ENCODE results near the gene GEMIN8. TPM values are rescaled to one million over a fixed set of nuclear protein-coding genes. Genes with fewer than 3 reads are reported as not detected.

Gene GEMIN8
- total and polyA plus RNA-seq, 2 experiments from 2014 or later = 12.4 to 15.8 TPM

- Histone ChIP-seq H3K4me2 (no peak overlapping the region), H3K27ac (no peak overlapping the region), H3K36me3 (replicated peaks; ENCODE audit: insufficient read depth, low read depth) (no peaks in the 10 kb centered on the region), H2AFZ (no peak overlapping the region), H3K27me3 (no peaks in the 10 kb centered on the region), H3K4me1 (ENCODE audit: insufficient read depth) (no peaks in the 10 kb centered on the region), H3K79me2 (no peaks in the 10 kb centered on the region), H3K4me3 (no peak overlapping the region), H4K20me1 (ENCODE audit: insufficient read depth, poor library complexity, severe bottlenecking) (no peaks in the 10 kb centered on the region), H3K9me2 (replicated peaks; ENCODE audit: insufficient read depth) (no peaks in the 10 kb centered on the region), H3K9me3 (ENCODE audit: low read depth) (no peaks in the 10 kb centered on the region)
- DNase-seq (ENCODE audit: low spot score) = no peak
- TF ChIP-seq EZH2phosphoT487 (IDR thresholded peaks at IDR 0.05; ENCODE audit: low read depth, severe bottlenecking, unreplicated experiment) = no peak
- TF ChIP-seq EZH2 (IDR thresholded peaks at IDR 0.05; ENCODE audit: borderline replicate concordance) = no peak
- TF ChIP-seq, protein P1, sequence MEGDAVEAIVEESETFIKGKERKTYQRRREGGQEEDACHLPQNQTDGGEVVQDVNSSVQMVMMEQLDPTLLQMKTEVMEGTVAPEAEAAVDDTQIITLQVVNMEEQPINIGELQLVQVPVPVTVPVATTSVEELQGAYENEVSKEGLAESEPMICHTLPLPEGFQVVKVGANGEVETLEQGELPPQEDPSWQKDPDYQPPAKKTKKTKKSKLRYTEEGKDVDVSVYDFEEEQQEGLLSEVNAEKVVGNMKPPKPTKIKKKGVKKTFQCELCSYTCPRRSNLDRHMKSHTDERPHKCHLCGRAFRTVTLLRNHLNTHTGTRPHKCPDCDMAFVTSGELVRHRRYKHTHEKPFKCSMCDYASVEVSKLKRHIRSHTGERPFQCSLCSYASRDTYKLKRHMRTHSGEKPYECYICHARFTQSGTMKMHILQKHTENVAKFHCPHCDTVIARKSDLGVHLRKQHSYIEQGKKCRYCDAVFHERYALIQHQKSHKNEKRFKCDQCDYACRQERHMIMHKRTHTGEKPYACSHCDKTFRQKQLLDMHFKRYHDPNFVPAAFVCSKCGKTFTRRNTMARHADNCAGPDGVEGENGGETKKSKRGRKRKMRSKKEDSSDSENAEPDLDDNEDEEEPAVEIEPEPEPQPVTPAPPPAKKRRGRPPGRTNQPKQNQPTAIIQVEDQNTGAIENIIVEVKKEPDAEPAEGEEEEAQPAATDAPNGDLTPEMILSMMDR (IDR thresholded peaks at IDR 0.05; ENCODE audit: poor library complexity) = no peak
- WGBS (ENCODE audit: low lambda C conversion rate, missing lambda C conversion rate) = 66% methylated on average over 3 of the region's 3 CpGs
These were observed 35.1 kb downstream of the GEMIN8 start for GRCh38 chrX:13994536-13995080.

- no peaks in the 10 kb centered on the region for H3K36me3 ChIP-seq (replicated peaks; ENCODE audit: insufficient read depth, low read depth)
- no peaks in the 10 kb centered on the region for H3K9me3 ChIP-seq (ENCODE audit: low read depth)
- no peaks in the 10 kb centered on the region for H3K4me1 ChIP-seq (ENCODE audit: insufficient read depth)
- H3K9me2 ChIP-seq (replicated peaks; ENCODE audit: insufficient read depth) = no peaks in the 10 kb centered on the region
- no peak overlapping the region for H3K4me3 ChIP-seq
- TF ChIP-seq EZH2 (IDR thresholded peaks at IDR 0.05; ENCODE audit: borderline replicate concordance) (no peak), EZH2phosphoT487 (IDR thresholded peaks at IDR 0.05; ENCODE audit: low read depth, severe bottlenecking, unreplicated experiment) (no peak)
- TF ChIP-seq, protein P1 (IDR thresholded peaks at IDR 0.05; ENCODE audit: poor library complexity) = no peak
- H3K4me2 ChIP-seq = no peak overlapping the region
- no peaks in the 10 kb centered on the region for H3K79me2 ChIP-seq
- no peaks in the 10 kb centered on the region for H3K27me3 ChIP-seq
- no peak for DNase-seq (ENCODE audit: low spot score)
- no peak overlapping the region for H2AFZ ChIP-seq
- no peaks in the 10 kb centered on the region for H4K20me1 ChIP-seq (ENCODE audit: insufficient read depth, poor library complexity, severe bottlenecking)
- WGBS (ENCODE audit: low lambda C conversion rate, missing lambda C conversion rate) = 77% methylated on average over 7 of the region's 7 CpGs
- no peak overlapping the region for H3K27ac ChIP-seq
These were observed 35.6 kb downstream of the GEMIN8 start for GRCh38 chrX:13994104-13994503.

DNA sequence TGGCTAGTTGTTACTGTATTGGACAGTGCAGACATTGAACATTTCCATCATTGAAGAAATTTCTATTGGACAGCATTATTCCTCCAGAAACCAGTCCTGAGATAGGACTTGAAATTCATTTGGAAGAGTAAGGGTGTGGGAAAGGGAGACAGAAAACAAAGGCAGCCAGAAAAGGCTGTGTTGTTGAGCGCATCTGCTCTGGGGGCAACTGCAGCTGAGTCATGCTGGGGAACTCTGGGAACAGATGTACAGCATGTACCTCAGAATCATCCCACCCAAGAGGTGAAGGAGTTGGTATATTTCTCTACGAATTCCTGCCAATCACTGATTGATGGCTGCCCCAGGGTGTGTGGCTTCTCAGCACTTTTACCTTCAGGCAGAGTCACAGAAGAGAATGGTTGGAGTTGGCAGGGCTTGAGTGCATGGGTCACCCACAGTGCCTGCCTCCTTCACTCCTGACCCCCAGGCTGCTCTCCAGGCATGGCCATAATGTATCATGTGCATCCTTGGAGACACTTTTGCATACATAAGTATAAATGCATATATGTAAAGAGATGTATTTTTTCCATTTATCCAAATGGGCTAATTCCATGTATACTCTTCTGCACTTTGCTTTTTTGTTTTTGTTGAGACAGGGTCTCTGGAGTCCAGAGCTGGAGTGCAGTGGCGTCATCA is 39.4 kb downstream of the GEMIN8 start:
- H2AFZ ChIP-seq = no peak overlapping the region
- no peak overlapping the region for H3K4me2 ChIP-seq
- WGBS (ENCODE audit: low lambda C conversion rate, missing lambda C conversion rate) = 66% methylated on average over 3 of the region's 3 CpGs
- no peaks in the 10 kb centered on the region for H3K79me2 ChIP-seq
- no peaks in the 10 kb centered on the region for H3K36me3 ChIP-seq (replicated peaks; ENCODE audit: insufficient read depth, low read depth)
- no peaks in the 10 kb centered on the region for H3K9me3 ChIP-seq (ENCODE audit: low read depth)
- H3K4me3 ChIP-seq = no peak overlapping the region
- no peaks in the 10 kb centered on the region for H3K27me3 ChIP-seq
- DNase-seq (ENCODE audit: low spot score) = no peak
- H3K27ac ChIP-seq = no peak overlapping the region
- no peaks in the 10 kb centered on the region for H3K9me2 ChIP-seq (replicated peaks; ENCODE audit: insufficient read depth)
- no peaks in the 10 kb centered on the region for H3K4me1 ChIP-seq (ENCODE audit: insufficient read depth)
- no peaks in the 10 kb centered on the region for H4K20me1 ChIP-seq (ENCODE audit: insufficient read depth, poor library complexity, severe bottlenecking)
- TF ChIP-seq, protein P1 (IDR thresholded peaks at IDR 0.05; ENCODE audit: poor library complexity) = no peak
- TF ChIP-seq EZH2phosphoT487 (IDR thresholded peaks at IDR 0.05; ENCODE audit: low read depth, severe bottlenecking, unreplicated experiment) (no peak), EZH2 (IDR thresholded peaks at IDR 0.05; ENCODE audit: borderline replicate concordance) (no peak)

Measured in hepatocyte (in vitro differentiated cells).